SU-DHL-6 (cell line): ENCODE data around the gene THOC1.

ENCODE experiments used
- H2AFZ ChIP-seq: fragments of 200-600 bp; sonication (generic); 2 replicates; pipeline ENCODE4 v1.6.1; 2014; ENCODE audit warnings: low read depth, mild to moderate bottlenecking, moderate library complexity, mixed read lengths, antibody characterized with exemption, low read length; ENCODE audit not compliant: severe bottlenecking
- H3F3A ChIP-seq: fragments of 200-600 bp; shearing (Covaris generic); 2 replicates; pipeline ENCODE4 v1.6.0; 2016; ENCODE audit warnings: antibody characterized with exemption, mild to moderate bottlenecking; ENCODE audit not compliant: insufficient read depth
- H3K27ac ChIP-seq: fragments of 200-600 bp; sonication (generic); 2 replicates; pipeline ENCODE4 v1.5.1; 2016; ENCODE audit warnings: low read depth, mild to moderate bottlenecking, low read length, moderate library complexity, mixed read lengths
- H3K27me3 ChIP-seq: fragments of 200-600 bp; sonication (generic), shearing (Covaris generic); 2 replicates; pipeline ENCODE4 v1.6.0; 2014; ENCODE audit warnings: mild to moderate bottlenecking, low read length
- H3K36me3 ChIP-seq: fragments of 200-600 bp; sonication (generic); 2 replicates; pipeline ENCODE4 v1.6.1; 2014; ENCODE audit warnings: mild to moderate bottlenecking, low read length, mixed read lengths
- H3K4me2 ChIP-seq: fragments of 300-600, 200-600 bp; shearing (Covaris generic), sonication (generic); 2 replicates; pipeline ENCODE4 v1.6.0; 2014; ENCODE audit warnings: low read length, low read depth, mild to moderate bottlenecking; ENCODE audit not compliant: poor library complexity, severe bottlenecking
- H3K4me3 ChIP-seq: fragments of 200-600 bp; sonication (generic); 2 replicates; pipeline ENCODE4 v1.5.1; 2014; ENCODE audit warnings: antibody characterized with exemption, low read length, mild to moderate bottlenecking, mixed read lengths; ENCODE audit not compliant: insufficient read depth, poor library complexity, severe bottlenecking
- H3K79me2 ChIP-seq: fragments of 200-600 bp; sonication (generic); 2 replicates; pipeline ENCODE4 v1.6.1; 2014; ENCODE audit warnings: mild to moderate bottlenecking, low read length, moderate library complexity; ENCODE audit not compliant: insufficient read depth
- H3K9ac ChIP-seq: fragments of 200-600 bp; sonication (generic); 2 replicates; pipeline ENCODE4 v1.7.0; 2014; ENCODE audit warnings: mild to moderate bottlenecking, low read length
- H3K9me2 ChIP-seq: fragments of 200-600 bp; sonication (generic); replicated peaks from 2 replicates; pipeline ENCODE4 v1.6.1; 2014; ENCODE audit warnings: low read length; ENCODE audit not compliant: insufficient read depth
- H3K9me3 ChIP-seq: fragments of 200-600 bp; sonication (generic); 2 replicates; pipeline ENCODE4 v1.6.1; 2014; ENCODE audit warnings: low read length, mixed read lengths; ENCODE audit not compliant: insufficient read depth
- H4K20me1 ChIP-seq: fragments of 200-600 bp; sonication (generic); 2 replicates; pipeline ENCODE4 v1.6.1; 2014; ENCODE audit warnings: low read depth, mild to moderate bottlenecking, antibody characterized with exemption, low read length, moderate library complexity, mixed read lengths
- EZH2phosphoT487 ChIP-seq: fragments of 200-600 bp; sonication (generic), shearing (Covaris generic); conservative IDR thresholded peaks from 2 replicates; pipeline ENCODE4 v1.6.1; 2018; ENCODE audit warnings: mild to moderate bottlenecking, antibody characterized with exemption, low read length, moderate library complexity, mixed read lengths
- TF ChIP-seq, protein P1 (sequence below): fragments of 200-600 bp; sonication (generic); IDR thresholded peaks from one replicate; pipeline ENCODE4 v1.5.1; 2017; ENCODE audit warnings: antibody characterized with exemption, mild to moderate bottlenecking, low read length, moderate library complexity; ENCODE audit not compliant: insufficient read depth, poor library complexity, severe bottlenecking

Gene THOC1

DNA sequence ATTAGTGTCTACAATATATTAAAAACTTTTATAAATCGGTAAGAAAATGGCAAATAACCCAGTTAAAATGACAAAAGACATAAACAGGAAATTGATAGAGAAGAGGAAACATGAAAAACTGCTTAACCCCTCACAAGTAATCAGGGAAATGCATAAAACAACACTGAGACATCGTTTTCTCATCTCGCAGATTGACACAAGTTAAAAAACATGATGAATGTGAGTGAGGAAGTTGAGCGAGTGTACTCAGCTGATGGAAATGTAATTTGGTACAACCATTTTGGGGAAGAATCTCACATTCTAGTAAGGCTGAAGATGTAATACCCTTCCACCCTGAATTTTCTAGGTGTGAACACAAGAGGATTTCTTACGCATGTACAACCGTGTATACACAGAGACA, 18.0 kb upstream of the THOC1 start:
- Histone ChIP-seq H3K27me3 (no peaks in the 10 kb centered on the region), H3K4me3 (no peak overlapping the region), H3K36me3 (no peaks in the 10 kb centered on the region), H3K9me3 (no peaks in the 10 kb centered on the region), H3K9me2 (no peaks in the 10 kb centered on the region), H3K9ac (no peak overlapping the region), H3K79me2 (no peaks in the 10 kb centered on the region), H3F3A (no peaks in the 10 kb centered on the region), H2AFZ (no peak overlapping the region), H3K27ac (no peak overlapping the region), H4K20me1 (no peaks in the 10 kb centered on the region), H3K4me2 (no peak overlapping the region)
- no peak for TF ChIP-seq EZH2phosphoT487
- TF ChIP-seq, protein P1, sequence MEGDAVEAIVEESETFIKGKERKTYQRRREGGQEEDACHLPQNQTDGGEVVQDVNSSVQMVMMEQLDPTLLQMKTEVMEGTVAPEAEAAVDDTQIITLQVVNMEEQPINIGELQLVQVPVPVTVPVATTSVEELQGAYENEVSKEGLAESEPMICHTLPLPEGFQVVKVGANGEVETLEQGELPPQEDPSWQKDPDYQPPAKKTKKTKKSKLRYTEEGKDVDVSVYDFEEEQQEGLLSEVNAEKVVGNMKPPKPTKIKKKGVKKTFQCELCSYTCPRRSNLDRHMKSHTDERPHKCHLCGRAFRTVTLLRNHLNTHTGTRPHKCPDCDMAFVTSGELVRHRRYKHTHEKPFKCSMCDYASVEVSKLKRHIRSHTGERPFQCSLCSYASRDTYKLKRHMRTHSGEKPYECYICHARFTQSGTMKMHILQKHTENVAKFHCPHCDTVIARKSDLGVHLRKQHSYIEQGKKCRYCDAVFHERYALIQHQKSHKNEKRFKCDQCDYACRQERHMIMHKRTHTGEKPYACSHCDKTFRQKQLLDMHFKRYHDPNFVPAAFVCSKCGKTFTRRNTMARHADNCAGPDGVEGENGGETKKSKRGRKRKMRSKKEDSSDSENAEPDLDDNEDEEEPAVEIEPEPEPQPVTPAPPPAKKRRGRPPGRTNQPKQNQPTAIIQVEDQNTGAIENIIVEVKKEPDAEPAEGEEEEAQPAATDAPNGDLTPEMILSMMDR = no peak

DNA sequence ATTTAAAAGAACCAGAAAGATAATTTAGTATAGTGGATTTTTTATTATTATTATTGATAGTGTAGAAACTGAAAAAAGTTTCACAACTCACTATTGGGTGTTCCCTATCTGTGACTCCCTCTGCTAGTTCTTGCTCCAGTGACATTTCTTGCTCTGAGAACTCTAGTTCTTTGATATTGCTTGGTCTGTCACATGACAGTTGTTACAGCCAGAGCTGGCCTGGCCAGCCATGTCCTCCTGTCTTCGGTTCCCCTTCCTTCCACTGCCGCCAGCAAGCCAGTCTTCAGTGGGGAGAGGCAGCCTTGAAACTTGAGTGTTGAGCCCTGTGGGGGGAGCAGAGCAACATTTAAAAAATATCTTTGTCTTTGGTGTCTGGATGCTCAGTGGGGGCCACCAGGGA, 7.6 kb upstream of the THOC1 start:
- no peaks in the 10 kb centered on the region for H3K27me3 ChIP-seq
- H2AFZ ChIP-seq = no peak overlapping the region
- H3K9ac ChIP-seq = no peak overlapping the region
- no peaks in the 10 kb centered on the region for H3K79me2 ChIP-seq
- H4K20me1 ChIP-seq = no peaks in the 10 kb centered on the region
- H3K27ac ChIP-seq = no peak overlapping the region
- no peak overlapping the region for H3K4me3 ChIP-seq
- TF ChIP-seq EZH2phosphoT487 = no peak
- TF ChIP-seq, protein P1 = no peak
- no peak overlapping the region for H3K4me2 ChIP-seq
- H3F3A ChIP-seq = no peaks in the 10 kb centered on the region
- no peaks in the 10 kb centered on the region for H3K9me2 ChIP-seq
- no peaks in the 10 kb centered on the region for H3K9me3 ChIP-seq
- no peaks in the 10 kb centered on the region for H3K36me3 ChIP-seq

DNA sequence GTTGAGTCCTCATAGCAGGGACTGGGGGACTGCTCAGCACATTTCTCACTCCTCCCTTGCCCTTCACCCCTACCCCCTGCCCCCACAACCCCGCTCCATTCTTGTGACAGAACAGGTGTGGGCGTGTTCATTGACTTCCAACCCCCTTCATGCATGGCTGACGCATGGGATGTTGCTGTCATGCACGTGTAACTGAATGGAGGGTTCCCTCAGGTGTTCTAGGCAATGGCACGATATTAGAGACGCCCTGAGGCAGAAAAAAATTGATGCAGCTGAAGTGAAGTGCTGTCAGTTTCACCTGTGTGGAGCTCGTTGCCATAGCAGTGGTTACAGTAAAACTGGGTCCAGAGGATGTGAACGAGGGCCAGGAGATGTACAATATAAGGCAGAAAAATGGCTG, 6.5 kb upstream of the THOC1 start:
- no peaks in the 10 kb centered on the region for H4K20me1 ChIP-seq
- no peak overlapping the region for H3K9ac ChIP-seq
- TF ChIP-seq EZH2phosphoT487 = no peak
- H3K9me2 ChIP-seq = no peaks in the 10 kb centered on the region
- no peaks in the 10 kb centered on the region for H3K36me3 ChIP-seq
- H3K79me2 ChIP-seq = no peaks in the 10 kb centered on the region
- no peak overlapping the region for H3K4me3 ChIP-seq
- H3K4me2 ChIP-seq = no peak overlapping the region
- H3F3A ChIP-seq = no peaks in the 10 kb centered on the region
- H3K9me3 ChIP-seq = no peaks in the 10 kb centered on the region
- H3K27ac ChIP-seq = no peak overlapping the region
- no peaks in the 10 kb centered on the region for H3K27me3 ChIP-seq
- no peak overlapping the region for H2AFZ ChIP-seq

DNA sequence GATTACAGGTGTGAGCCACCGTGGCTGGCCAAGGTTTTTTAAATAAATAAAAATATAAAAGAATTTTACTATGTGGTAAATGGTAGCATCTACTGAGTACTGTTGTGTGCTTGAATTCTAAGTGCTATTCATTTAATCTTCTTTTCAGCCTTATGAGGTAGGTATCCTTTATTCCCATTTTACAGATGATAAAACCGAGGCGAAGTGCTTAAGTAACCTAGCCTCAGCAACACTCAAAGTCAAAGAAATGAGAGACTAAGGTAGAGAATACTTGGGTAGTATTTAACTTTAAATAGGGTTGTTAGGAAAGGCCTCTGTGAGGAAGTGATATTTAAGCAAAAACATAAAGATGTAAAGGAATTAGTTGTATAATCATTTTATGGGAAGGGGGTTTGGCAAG, 5.7 kb upstream of the THOC1 start:
- H3K27me3 ChIP-seq = no peaks in the 10 kb centered on the region
- H3K4me2 ChIP-seq = no peak overlapping the region
- H3K4me3 ChIP-seq = no peak overlapping the region
- no peaks in the 10 kb centered on the region for H3K9me2 ChIP-seq
- no peaks in the 10 kb centered on the region for H3K36me3 ChIP-seq
- TF ChIP-seq EZH2phosphoT487 = no peak
- TF ChIP-seq, protein P1 = no peak
- H3K9ac ChIP-seq = no peak overlapping the region
- H3K9me3 ChIP-seq = no peaks in the 10 kb centered on the region
- no peaks in the 10 kb centered on the region for H3K79me2 ChIP-seq
- H3F3A ChIP-seq = no peaks in the 10 kb centered on the region
- H2AFZ ChIP-seq = no peak overlapping the region
- H3K27ac ChIP-seq = no peak overlapping the region
- no peaks in the 10 kb centered on the region for H4K20me1 ChIP-seq
